AG04450 (cell line): ENCODE data around the gene TSKS. TPM values are rescaled to one million over a fixed set of nuclear protein-coding genes. Genes with fewer than 3 reads are reported as not detected.

ENCODE experiments used
- CTCF ChIA-PET: fragments of 300-600, 350-600 bp; formaldehyde crosslinking; extraction: SDS; loops from one replicate; lab custom pipeline; 2022; ENCODE audit warnings: antibody characterized with exemption, inconsistent platforms; lab: Charles Lee
- POLR2A ChIA-PET: fragments of 350-600 bp; formaldehyde crosslinking; extraction: SDS; loops from one replicate; lab custom pipeline; 2021; ENCODE audit warnings: antibody characterized with exemption, inconsistent platforms; lab: Yijun Ruan, JAX
- DNase-seq: peaks from one replicate; pipeline ENCODE4 v3.0.0-alpha.2; 2011; ENCODE audit warnings: low read depth, low spot score
- H3K27ac ChIP-seq: one replicate; pipeline ENCODE4 v1.5.1; 2012; ENCODE audit warnings: low read depth, low read length, control low read depth
- H3K27me3 ChIP-seq: one replicate; pipeline ENCODE4 v1.6.0; 2012; ENCODE audit warnings: low read length; ENCODE audit not compliant: control insufficient read depth, insufficient read depth
- H3K4me3 ChIP-seq: 2 replicates; pipeline ENCODE4 v1.5.1; 2011; ENCODE audit warnings: mild to moderate bottlenecking, low read depth, low read length, control low read depth
- H3K9me3 ChIP-seq: 2 replicates; pipeline ENCODE4 v1.5.1; 2012; ENCODE audit warnings: low read length; ENCODE audit not compliant: control insufficient read depth, insufficient read depth
- polyA plus RNA-seq: library from polyadenylated mRNA; depleted of rRNA; stranded (reverse); fragments of >200 nt; gene quantifications from 2 replicates; pipeline ENCODE4 v1.2.3, GENCODE V29; 2011
- TF ChIP-seq, protein P1 (sequence below): IDR thresholded peaks from 2 replicates; pipeline ENCODE4 v1.5.1; 2011; ENCODE audit warnings: low read depth, low read length, control low read depth, inconsistent platforms

TSKS gene
- polyA plus RNA-seq, 1 experiment = not detected

GRCh38 chr19:49791776-49792445, 28.8 kb upstream of the TSKS start:
- CTCF ChIA-PET = no interaction called here
- Histone ChIP-seq H3K27ac (no peak overlapping the region), H3K4me3 (no peak overlapping the region), H3K9me3 (no peaks in the 10 kb centered on the region), H3K27me3 (no peaks in the 10 kb centered on the region)
- POLR2A ChIA-PET = no interaction called here
- no peak for DNase-seq
- TF ChIP-seq, protein P1, sequence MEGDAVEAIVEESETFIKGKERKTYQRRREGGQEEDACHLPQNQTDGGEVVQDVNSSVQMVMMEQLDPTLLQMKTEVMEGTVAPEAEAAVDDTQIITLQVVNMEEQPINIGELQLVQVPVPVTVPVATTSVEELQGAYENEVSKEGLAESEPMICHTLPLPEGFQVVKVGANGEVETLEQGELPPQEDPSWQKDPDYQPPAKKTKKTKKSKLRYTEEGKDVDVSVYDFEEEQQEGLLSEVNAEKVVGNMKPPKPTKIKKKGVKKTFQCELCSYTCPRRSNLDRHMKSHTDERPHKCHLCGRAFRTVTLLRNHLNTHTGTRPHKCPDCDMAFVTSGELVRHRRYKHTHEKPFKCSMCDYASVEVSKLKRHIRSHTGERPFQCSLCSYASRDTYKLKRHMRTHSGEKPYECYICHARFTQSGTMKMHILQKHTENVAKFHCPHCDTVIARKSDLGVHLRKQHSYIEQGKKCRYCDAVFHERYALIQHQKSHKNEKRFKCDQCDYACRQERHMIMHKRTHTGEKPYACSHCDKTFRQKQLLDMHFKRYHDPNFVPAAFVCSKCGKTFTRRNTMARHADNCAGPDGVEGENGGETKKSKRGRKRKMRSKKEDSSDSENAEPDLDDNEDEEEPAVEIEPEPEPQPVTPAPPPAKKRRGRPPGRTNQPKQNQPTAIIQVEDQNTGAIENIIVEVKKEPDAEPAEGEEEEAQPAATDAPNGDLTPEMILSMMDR = no peak

GRCh38 chr19:49790866-49791265, 27.8 kb upstream of the TSKS start:
- TF ChIP-seq, protein P1 = no peak

DNA sequence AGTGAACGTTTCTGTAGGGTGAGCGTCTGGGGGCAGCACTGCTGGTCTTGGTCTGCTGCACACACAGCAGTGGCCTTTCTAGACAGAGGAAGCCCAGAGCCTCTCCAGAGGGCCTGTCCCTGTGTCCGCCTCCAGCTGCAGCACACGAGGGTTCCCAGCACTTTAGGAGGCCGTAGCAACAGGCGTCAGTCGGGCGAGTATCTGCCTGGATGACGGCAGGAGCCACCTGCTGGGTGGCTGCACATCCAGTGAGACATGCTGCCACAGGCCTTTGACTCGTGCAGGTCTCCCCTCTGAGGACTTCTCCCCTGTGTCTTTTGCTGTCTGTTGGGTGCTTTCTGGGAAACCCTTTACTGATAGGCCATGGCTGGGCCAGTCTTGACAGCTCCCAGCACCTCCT, 25.8 kb upstream of the TSKS start:
- H3K27me3 ChIP-seq = no peaks in the 10 kb centered on the region
- POLR2A ChIA-PET = no interaction called here
- no peak overlapping the region for H3K27ac ChIP-seq
- H3K9me3 ChIP-seq = no peaks in the 10 kb centered on the region
- TF ChIP-seq, protein P1 = no peak
- DNase-seq = no peak
- no peak overlapping the region for H3K4me3 ChIP-seq
- CTCF ChIA-PET = no interaction called here

More at GRCh38 chr19:49790866-49791265, 27.8 kb upstream of the TSKS start:
- DNase-seq = no peak
- H3K9me3 ChIP-seq = no peaks in the 10 kb centered on the region
- no peak overlapping the region for H3K4me3 ChIP-seq
- no peak overlapping the region for H3K27ac ChIP-seq
- POLR2A ChIA-PET = no interaction called here
- CTCF ChIA-PET = no interaction called here
- H3K27me3 ChIP-seq = no peaks in the 10 kb centered on the region

DNA sequence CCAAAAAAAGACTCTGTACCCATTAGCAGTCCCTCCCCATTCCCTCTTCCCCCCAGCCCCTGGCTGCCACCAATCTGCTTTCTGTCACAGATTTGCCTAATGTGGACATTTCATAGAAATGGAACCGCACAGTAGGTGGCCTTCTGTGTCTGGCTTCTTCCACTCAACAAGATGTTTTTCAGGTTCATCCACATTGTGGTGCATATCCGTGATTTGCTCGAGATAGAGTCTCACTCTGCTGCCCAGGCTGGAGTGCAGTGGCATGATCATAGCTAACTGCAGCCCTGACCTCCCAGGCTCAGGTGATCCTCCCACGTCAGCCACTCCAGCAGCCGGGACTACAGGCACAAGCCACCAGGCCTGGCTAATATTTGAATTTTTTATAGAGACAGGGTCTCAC, 24.6 kb upstream of the TSKS start:
- no peak for DNase-seq
- H3K4me3 ChIP-seq = no peak overlapping the region
- H3K27me3 ChIP-seq = no peaks in the 10 kb centered on the region
- H3K27ac ChIP-seq = no peak overlapping the region
- CTCF ChIA-PET = interaction anchor here (0.6 kb wide), 1 partner anchor 26 kb away, joined by 3 read pairs; the partner anchor contains the start of gene FUZ
- POLR2A ChIA-PET = no interaction called here
- peaks cover under 1% of the 10 kb centered on the region; the same call in 1 of the 2 replicates for H3K9me3 ChIP-seq
- TF ChIP-seq, protein P1 = no peak

DNA sequence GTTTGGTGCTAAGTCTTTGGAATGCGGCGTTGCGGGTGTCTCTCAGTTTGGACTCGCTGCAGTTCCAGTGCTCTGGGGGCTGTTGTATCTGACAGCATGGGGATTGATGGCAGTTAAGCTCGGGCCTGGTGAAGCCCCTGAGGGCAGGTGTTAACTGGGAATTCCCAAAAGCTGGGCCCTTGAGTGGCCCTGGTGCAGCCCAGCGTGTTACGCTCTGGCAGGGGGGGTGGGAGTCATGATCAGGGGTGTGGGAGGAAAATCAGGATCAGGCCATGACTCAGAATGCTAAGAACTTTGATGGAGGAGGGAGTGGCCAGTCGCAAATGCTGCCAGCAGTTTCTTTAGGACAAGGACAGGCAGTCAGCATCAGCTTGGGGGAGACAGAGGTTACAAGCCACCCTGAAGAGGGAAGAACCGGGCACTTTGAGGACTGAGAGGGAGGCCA, 23.3 kb upstream of the TSKS start:
- Histone ChIP-seq H3K4me3 (no peak overlapping the region), H3K27ac (peak overlapping the region; percentile 11), H3K27me3 (no peaks in the 10 kb centered on the region), H3K9me3 (peaks cover 3% of the 10 kb centered on the region; the same call in 1 of the 2 replicates)
- POLR2A ChIA-PET = no interaction called here
- DNase-seq = no peak
- TF ChIP-seq, protein P1 = no peak
- CTCF ChIA-PET = interaction anchor here (1.2 kb wide), 1 partner anchor 19 kb away, joined by 3 read pairs; no protein-coding TSS in a partner anchor
